Retinal pigment epithelial cell (primary cell): ENCODE results near the gene GUCA2B.

Source experiments
- DNase-seq: peaks from one replicate; pipeline ENCODE4 v3.0.0-alpha.2; 2010; ENCODE audit warnings: low read depth
- H3K4me3 ChIP-seq: 2 replicates; pipeline ENCODE4 v1.5.1; 2011; ENCODE audit warnings: mild to moderate bottlenecking, low read length, control low read depth, moderate library complexity
- TF ChIP-seq, protein P1 (sequence below): conservative IDR thresholded peaks from 2 replicates; pipeline ENCODE4 v1.5.1; 2011; ENCODE audit warnings: low read depth, low read length, control low read depth, inconsistent platforms

The GUCA2B gene

DNA sequence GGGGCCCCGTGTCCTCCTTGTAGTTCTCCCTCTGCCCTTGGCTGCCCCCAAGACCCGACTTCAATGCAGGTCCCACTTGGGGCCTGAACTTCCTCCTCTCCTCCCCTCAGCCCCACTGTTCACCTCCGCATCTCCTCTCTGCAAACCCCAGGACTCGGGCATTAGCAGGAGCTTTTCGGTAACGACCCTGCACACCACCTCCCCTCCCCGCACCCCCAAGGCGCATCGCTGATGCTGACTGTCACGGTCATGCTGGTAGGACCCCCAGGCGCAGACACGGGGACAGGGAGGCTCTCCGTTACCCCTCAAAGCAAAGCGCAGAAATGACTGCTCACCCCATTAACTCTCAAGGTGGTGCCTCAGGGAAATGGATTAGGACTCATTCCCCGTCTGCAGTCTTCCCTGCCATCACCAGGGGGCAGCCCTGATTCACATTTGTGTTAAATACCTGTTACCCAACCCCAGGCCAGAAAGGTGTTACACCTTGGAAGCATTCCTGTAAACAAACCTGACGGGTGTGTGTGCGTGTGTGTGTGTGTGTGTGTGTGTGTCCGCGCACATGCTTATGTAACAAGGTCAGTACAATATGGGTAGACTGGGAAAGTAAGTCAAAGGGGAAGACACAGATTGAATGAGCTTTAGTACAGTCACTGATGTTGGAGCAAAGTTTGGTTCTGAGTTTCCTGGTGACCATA, 6.4 kb upstream of the GUCA2B start:
- no peak overlapping the region for H3K4me3 ChIP-seq
- TF ChIP-seq, protein P1, sequence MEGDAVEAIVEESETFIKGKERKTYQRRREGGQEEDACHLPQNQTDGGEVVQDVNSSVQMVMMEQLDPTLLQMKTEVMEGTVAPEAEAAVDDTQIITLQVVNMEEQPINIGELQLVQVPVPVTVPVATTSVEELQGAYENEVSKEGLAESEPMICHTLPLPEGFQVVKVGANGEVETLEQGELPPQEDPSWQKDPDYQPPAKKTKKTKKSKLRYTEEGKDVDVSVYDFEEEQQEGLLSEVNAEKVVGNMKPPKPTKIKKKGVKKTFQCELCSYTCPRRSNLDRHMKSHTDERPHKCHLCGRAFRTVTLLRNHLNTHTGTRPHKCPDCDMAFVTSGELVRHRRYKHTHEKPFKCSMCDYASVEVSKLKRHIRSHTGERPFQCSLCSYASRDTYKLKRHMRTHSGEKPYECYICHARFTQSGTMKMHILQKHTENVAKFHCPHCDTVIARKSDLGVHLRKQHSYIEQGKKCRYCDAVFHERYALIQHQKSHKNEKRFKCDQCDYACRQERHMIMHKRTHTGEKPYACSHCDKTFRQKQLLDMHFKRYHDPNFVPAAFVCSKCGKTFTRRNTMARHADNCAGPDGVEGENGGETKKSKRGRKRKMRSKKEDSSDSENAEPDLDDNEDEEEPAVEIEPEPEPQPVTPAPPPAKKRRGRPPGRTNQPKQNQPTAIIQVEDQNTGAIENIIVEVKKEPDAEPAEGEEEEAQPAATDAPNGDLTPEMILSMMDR, result peak; percentile 97
- DNase-seq, result no peak

DNA sequence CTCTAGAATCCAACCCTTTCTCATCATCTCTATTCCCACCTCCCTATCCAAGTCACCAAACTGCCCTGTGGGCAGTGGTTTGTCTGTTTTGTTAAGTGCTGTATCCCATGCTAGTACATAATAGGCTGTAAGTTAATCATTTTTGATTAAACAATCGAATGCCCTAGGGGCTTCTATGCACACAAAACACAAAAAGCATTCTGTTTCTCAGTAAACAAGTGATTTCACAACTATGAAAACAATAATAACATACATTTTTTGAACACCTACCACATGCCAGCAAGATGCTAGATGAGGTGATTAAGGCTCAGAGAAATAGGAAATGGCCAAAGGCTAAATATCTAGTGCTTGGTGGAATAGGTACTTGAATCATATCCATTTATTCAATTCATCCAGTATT, 5.0 kb upstream of the GUCA2B start:
- no peak for DNase-seq
- TF ChIP-seq, protein P1, result no peak
- no peak overlapping the region for H3K4me3 ChIP-seq

DNA sequence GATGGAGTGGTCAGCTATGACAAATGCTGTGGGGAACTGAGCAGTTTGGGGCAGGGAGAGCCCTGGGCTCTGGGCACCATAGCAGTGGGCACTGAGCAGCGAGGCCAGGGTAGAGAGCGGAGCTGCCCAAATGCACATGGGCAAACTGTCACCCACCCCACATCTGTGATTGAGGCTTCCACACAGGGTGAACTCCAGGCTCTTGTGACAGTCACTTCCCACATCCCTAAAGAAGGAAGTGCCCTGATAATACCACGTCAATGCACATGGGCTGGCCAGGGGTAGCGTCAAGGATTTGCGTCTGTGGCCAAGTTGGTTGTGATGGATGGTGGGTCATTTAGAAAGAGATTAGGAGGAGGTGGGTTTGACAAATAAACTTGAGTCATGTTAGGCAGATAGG, 2.6 kb upstream of the GUCA2B start:
- no peak for DNase-seq
- TF ChIP-seq, protein P1, result no peak
- H3K4me3 ChIP-seq, result no peak overlapping the region

DNA sequence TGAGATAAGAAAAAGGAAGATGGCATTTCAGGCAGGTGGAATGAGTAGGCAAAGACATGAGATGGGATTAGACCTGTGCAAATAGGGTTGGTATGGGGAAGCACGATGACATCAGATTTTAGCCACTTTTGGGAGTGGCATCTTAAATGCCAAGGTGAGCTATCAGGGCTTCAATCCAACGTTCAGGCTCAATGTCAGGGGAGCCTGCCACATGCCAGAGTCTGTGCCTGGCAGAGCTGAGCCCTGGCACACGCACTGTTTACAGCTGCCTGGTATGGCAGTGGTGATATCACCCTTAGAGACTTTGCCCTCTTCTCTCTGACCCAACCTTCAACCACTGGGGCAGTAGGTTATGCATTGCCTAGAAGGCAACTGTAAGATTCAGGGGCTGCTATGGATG, 1.1 kb upstream of the GUCA2B start:
- DNase-seq, result no peak
- TF ChIP-seq, protein P1, result no peak
- no peak overlapping the region for H3K4me3 ChIP-seq

DNA sequence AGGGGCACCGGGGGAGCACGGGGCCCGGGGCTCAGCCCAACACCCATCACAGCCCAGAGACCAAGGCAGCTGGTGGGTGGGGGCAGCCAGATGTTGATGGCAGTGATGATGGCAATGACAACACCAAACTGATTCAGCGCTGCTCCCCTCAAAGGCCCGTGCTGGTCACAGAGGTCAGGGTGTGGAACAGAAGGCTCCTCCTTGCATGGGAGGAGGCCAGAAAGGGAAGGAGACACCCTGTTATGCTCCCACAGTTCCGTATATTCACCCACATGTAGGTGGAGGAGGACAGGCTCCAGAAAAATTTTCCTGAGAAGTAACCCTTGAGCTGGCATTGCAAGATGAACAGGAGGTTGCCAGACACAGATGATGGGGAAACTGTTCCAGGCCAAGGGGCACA, 414 bp downstream of the GUCA2B start:
- TF ChIP-seq, protein P1, result no peak
- no peak for DNase-seq
- no peak overlapping the region for H3K4me3 ChIP-seq

DNA sequence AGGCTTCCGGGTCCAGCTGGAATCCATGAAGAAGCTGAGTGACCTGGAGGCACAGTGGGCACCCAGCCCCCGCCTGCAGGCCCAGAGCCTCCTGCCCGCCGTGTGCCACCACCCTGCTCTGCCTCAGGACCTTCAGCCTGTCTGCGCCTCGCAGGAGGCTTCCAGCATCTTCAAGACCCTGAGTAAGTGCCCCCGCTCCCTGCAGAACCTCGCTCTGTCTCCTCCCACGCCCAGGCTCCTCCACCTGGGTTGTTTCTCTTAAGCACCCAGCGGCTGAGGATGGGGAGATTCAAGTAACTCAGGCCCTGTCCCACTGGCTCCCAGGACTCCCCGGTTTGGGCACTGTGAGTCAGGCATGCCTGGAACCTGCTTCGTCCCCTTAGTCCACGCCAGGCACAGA, 1.5 kb downstream of the GUCA2B start:
- TF ChIP-seq, protein P1, result no peak
- no peak overlapping the region for H3K4me3 ChIP-seq
- DNase-seq, result no peak

DNA sequence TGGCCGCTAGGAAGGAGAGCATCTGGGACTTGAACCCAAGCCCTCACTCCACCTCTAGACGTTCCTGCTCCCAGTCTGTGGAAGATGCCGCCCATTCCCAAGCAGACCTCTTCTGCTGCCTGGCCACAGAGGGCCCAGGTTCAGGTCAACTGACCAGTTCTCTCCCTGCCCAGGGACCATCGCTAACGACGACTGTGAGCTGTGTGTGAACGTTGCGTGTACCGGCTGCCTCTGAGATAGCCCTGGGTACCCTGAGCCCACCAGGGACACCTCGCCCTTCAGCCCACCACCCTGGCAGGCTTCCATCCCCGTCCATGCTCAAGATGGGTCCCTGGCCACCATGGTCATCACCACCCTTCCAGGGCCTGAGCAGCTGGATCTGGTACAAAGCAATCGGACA, 2.2 kb downstream of the GUCA2B start:
- no peak overlapping the region for H3K4me3 ChIP-seq
- TF ChIP-seq, protein P1, result no peak
- DNase-seq, result no peak
